Adrenal gland (tissue), 12 donors: ENCODE results near the gene MTHFS. TPM values are rescaled to one million over a fixed set of nuclear protein-coding genes. Genes with fewer than 3 reads are reported as not detected.

Experiments
- DNase-seq, 7 donors: peaks; one replicate each; pipeline ENCODE4 v3.0.0-alpha.2; 2019 to 2020
- H3K27ac ChIP-seq, 5 donors: fragments of 200-600 bp; sonication (generic) in 4 of 5; 1 replicate in 3 of 5; 2 replicates in 2 of 5; pipeline versions ENCODE4 v1.5.1 to v1.8.0; 2016 to 2020; ENCODE audit warnings: mild to moderate bottlenecking in 1 of 5
- H3K27me3 ChIP-seq: fragments of 200-600 bp; 2 replicates; pipeline ENCODE4 v1.8.0; 2021
- H3K36me3 ChIP-seq, 2 donors: fragments of 200-600 bp; replicated peaks in 1 of 2; 1 replicate in 1 of 2; 2 replicates in 1 of 2; pipeline versions ENCODE4 v1.5.1 to v1.8.0; 2018 to 2022
- H3K4me1 ChIP-seq, 2 donors: fragments of 200-600 bp; replicated peaks in 1 of 2; 1 replicate in 1 of 2; 2 replicates in 1 of 2; pipeline versions ENCODE4 v1.5.1 to v1.8.0; 2018 to 2021
- H3K4me3 ChIP-seq, 4 donors: fragments of 200-600 bp; sonication (generic) in 3 of 4; one replicate each; pipeline ENCODE4 v1.5.1; 2016 to 2018
- H3K9me3 ChIP-seq, 3 donors: fragments of 200-600 bp; sonication (generic) in 1 of 3; replicated peaks in 1 of 3; 1 replicate in 2 of 3; 2 replicates in 1 of 3; pipeline versions ENCODE4 v1.5.1 to v1.8.0; 2016 to 2021
- CTCF ChIP-seq, 6 experiments: fragments of 450-650 bp in 4 of 6; fragments of 200-600 bp in 2 of 6; sonication (generic) in 1 of 6; IDR thresholded peaks; 1 replicate in 5 of 6; 2 replicates in 1 of 6; pipeline versions ENCODE4 v1.5.1 to v1.8.0; 2016 to 2021; ENCODE audit warnings: antibody characterized with exemption in 6 of 6, mild to moderate bottlenecking in 2 of 6, moderate library complexity in 1 of 6
- POLR2A ChIP-seq, 2 donors: fragments of 450-650 bp; IDR thresholded peaks; one replicate each; pipeline ENCODE4 v1.6.1; 2017; ENCODE audit warnings: antibody characterized with exemption in 2 of 2, mild to moderate bottlenecking in 2 of 2, moderate library complexity in 1 of 2
- WGBS, 4 donors: extraction: QIAGEN DNeasy Blood & Tissue Kit in 2 of 4; methylation state at CpG; one replicate each; pipeline versions ENCODE4 v1.1.5 to v1.1.7; 2013 to 2017; 5-methylcytosine and 5-hydroxymethylcytosine counted together
- intact Hi-C, 2 donors: fragments of 100-400 bp; cut with DNase I; formaldehyde crosslinking; loops; one replicate each; pipeline versions ENCODE4 v1.14.1 to v1.15.0; 2022 to 2023
- polyA plus RNA-seq, 3 donors: library from polyadenylated mRNA; stranded (reverse); fragments of 200-250 nt in 2 of 3; fragments of 350-450 nt in 1 of 3; fragmentation: Illumina TruSeq in 1 of 3; extraction: RNeasy Lipid Tissue Mini Kit (QIAGEN cat#74804) in 1 of 3; gene quantifications; one replicate each; pipeline ENCODE4 v1.2.3, GENCODE V29; 2013 to 2014
- total RNA-seq, 9 donors: library from RNA; depleted of rRNA in 4 of 9; stranded (reverse); fragments of >200 nt in 4 of 9; fragments of 120-200 nt in 1 of 9; fragmentation: NEBNext Ultra II Directional in 1 of 9; extraction: Animal tissue kit (Norgen Biotek cat#: 25700) in 1 of 9; gene quantifications; one replicate each; pipeline versions ENCODE4 v1.1.0 to v1.2.4, GENCODE V29; 2013 to 2023
- donor health status: healthy with polysubstance abuse.
- donor health status: Bipolar disorder and iron deficiency.
- donor health status: DM: yes; HTN: yes; CAD: no.
- donor health status: DM: no; HTN: no; CAD: no.
- donor health status: DM: no; HTN: no; CAD: no.
- donor health status: DM: yes; HTN: yes; CAD: no.

Gene MTHFS
- total and polyA plus RNA-seq, 12 donors: 8.7 to 63.6 (median 28.8) TPM

- Histone ChIP-seq H3K36me3 (no peaks in the 10 kb centered on the region), H3K4me3 (no peak overlapping the region), H3K4me1 (no peaks in the 10 kb centered on the region), H3K27ac (no peak overlapping the region), H3K27me3 (no peaks in the 10 kb centered on the region), H3K9me3 (no peaks in the 10 kb centered on the region)
- TF ChIP-seq CTCF (IDR thresholded peaks at IDR 0.05) (no peak), POLR2A (IDR thresholded peaks at IDR 0.05) (no peak)
- intact Hi-C loops: no loop called here
- no peak for DNase-seq
Measured at GRCh38 chr15:79837846-79838245, 59.0 kb downstream of the MTHFS start.

- no peak overlapping the region for H3K27ac ChIP-seq
- no peaks in the 10 kb centered on the region for H3K36me3 ChIP-seq
- no peaks in the 10 kb centered on the region for H3K27me3 ChIP-seq
- TF ChIP-seq CTCF (IDR thresholded peaks at IDR 0.05): no peak
- TF ChIP-seq POLR2A (IDR thresholded peaks at IDR 0.05): no peak
- intact Hi-C loops: no loop called here
- DNase-seq: peak in 2 of 7 donors; percentile 6 to 24
- H3K9me3 ChIP-seq: no peaks in the 10 kb centered on the region
- H3K4me1 ChIP-seq: no peaks in the 10 kb centered on the region
- WGBS, 4 donors: 75 to 84% (median 76%) methylated on average over 3 to 4 of the region's 4 CpGs
- H3K4me3 ChIP-seq: no peak overlapping the region
Measured at GRCh38 chr15:79834495-79834894, 62.3 kb downstream of the MTHFS start.

- no peaks in the 10 kb centered on the region for H3K27me3 ChIP-seq
- intact Hi-C loops: no loop called here
- no peaks in the 10 kb centered on the region for H3K9me3 ChIP-seq
- WGBS, 4 donors: 71 to 100% (median 94%) methylated on average over 1 of the region's 1 CpG; no CpG with 5 or more reads in 1 of the 4 donors
- H3K36me3 ChIP-seq: no peaks in the 10 kb centered on the region
- H3K27ac ChIP-seq: no peak overlapping the region
- DNase-seq: no peak
- no peak for TF ChIP-seq CTCF (IDR thresholded peaks at IDR 0.05)
- TF ChIP-seq POLR2A (IDR thresholded peaks at IDR 0.05): no peak
- no peak overlapping the region for H3K4me3 ChIP-seq
- H3K4me1 ChIP-seq: no peaks in the 10 kb centered on the region
Measured at GRCh38 chr15:79832367-79833120, 64.3 kb downstream of the MTHFS start.

- DNase-seq: no peak
- no peak overlapping the region for H3K4me3 ChIP-seq
- intact Hi-C loops: no loop called here
- 94 to 100% (median 100%) methylated on average over 1 of the region's 1 CpG for WGBS, 4 donors
- H3K36me3 ChIP-seq: no peaks in the 10 kb centered on the region
- H3K4me1 ChIP-seq: no peaks in the 10 kb centered on the region
- H3K9me3 ChIP-seq: no peaks in the 10 kb centered on the region
- TF ChIP-seq CTCF (IDR thresholded peaks at IDR 0.05) (no peak), POLR2A (IDR thresholded peaks at IDR 0.05) (no peak)
- H3K27me3 ChIP-seq: no peaks in the 10 kb centered on the region
- no peak overlapping the region for H3K27ac ChIP-seq
Measured at GRCh38 chr15:79831604-79832003, 65.2 kb downstream of the MTHFS start.
